Measurements from ENCODE around the gene PELO.

PELO gene

DNA sequence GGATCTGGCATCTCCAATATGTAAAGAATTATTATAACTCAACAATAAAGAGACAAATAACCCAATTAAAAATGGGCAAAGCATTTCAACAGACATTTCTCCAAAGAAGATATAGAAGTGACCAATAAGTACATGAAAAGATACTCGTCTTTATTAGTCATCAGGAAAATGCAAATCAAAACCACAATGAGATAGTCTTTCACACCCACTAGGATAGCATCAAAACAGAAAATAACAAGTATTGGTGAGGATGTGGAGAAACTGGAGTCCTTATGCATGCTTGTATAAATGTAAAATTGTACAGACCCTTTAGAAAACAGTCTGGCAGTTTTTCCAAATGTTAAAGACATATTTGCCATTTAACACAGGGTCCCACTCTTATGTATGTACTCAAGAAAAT, 39.1 kb upstream of the PELO start:
- H2AFZ ChIP-seq (ENCODE audit: low read depth, low read length, severe bottlenecking): no peak overlapping the region
- H3K9ac ChIP-seq (ENCODE audit: low read length): no peak overlapping the region
- H3K4me2 ChIP-seq (ENCODE audit: low read depth, low read length, poor library complexity, severe bottlenecking): no peak overlapping the region
- no peaks in the 10 kb centered on the region for H3K36me3 ChIP-seq (ENCODE audit: low read length)
- H3K27me3 ChIP-seq (ENCODE audit: low read length): no peaks in the 10 kb centered on the region
- H3K4me3 ChIP-seq (ENCODE audit: insufficient read depth, low read length, poor library complexity, severe bottlenecking): no peak overlapping the region
- no peaks in the 10 kb centered on the region for H3F3A ChIP-seq (ENCODE audit: insufficient read depth)
- no peaks in the 10 kb centered on the region for H3K9me2 ChIP-seq (replicated peaks; ENCODE audit: insufficient read depth, low read length)
- H3K27ac ChIP-seq (ENCODE audit: low read depth, low read length): no peak overlapping the region
- H3K9me3 ChIP-seq (ENCODE audit: insufficient read depth, low read length): no peaks in the 10 kb centered on the region
- TF ChIP-seq EZH2phosphoT487 (conservative IDR thresholded peaks at IDR 0.05; ENCODE audit: low read length): no peak
- H3K79me2 ChIP-seq (ENCODE audit: insufficient read depth, low read length): no peaks in the 10 kb centered on the region
- H4K20me1 ChIP-seq (ENCODE audit: low read depth, low read length): no peaks in the 10 kb centered on the region

DNA sequence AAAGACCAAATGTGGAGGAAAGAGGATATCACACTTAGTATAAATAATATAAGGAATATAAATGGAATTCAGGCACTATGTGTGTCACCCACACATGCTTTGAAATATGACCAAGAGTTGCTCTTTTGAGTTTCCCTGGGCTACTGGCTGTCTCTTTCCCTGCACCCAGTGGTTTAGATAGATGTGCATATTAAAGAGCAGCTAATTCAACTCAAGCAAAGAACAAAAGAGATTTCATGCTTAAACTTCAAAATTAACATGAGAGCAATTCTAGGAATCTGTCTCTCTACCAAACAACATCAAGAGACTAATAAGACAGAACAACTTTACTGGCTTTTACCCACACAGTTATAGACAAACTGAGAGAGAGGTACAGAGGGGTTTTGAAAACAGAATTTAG, 38.0 kb upstream of the PELO start:
- no peak overlapping the region for H3K4me3 ChIP-seq (ENCODE audit: insufficient read depth, low read length, poor library complexity, severe bottlenecking)
- H3K36me3 ChIP-seq (ENCODE audit: low read length): no peaks in the 10 kb centered on the region
- H4K20me1 ChIP-seq (ENCODE audit: low read depth, low read length): no peaks in the 10 kb centered on the region
- H3K27ac ChIP-seq (ENCODE audit: low read depth, low read length): no peak overlapping the region
- no peak overlapping the region for H2AFZ ChIP-seq (ENCODE audit: low read depth, low read length, severe bottlenecking)
- H3F3A ChIP-seq (ENCODE audit: insufficient read depth): no peaks in the 10 kb centered on the region
- H3K9me3 ChIP-seq (ENCODE audit: insufficient read depth, low read length): no peaks in the 10 kb centered on the region
- H3K9ac ChIP-seq (ENCODE audit: low read length): no peak overlapping the region
- no peaks in the 10 kb centered on the region for H3K27me3 ChIP-seq (ENCODE audit: low read length)
- no peaks in the 10 kb centered on the region for H3K9me2 ChIP-seq (replicated peaks; ENCODE audit: insufficient read depth, low read length)
- H3K79me2 ChIP-seq (ENCODE audit: insufficient read depth, low read length): no peaks in the 10 kb centered on the region
- H3K4me2 ChIP-seq (ENCODE audit: low read depth, low read length, poor library complexity, severe bottlenecking): no peak overlapping the region
- TF ChIP-seq, protein P1, sequence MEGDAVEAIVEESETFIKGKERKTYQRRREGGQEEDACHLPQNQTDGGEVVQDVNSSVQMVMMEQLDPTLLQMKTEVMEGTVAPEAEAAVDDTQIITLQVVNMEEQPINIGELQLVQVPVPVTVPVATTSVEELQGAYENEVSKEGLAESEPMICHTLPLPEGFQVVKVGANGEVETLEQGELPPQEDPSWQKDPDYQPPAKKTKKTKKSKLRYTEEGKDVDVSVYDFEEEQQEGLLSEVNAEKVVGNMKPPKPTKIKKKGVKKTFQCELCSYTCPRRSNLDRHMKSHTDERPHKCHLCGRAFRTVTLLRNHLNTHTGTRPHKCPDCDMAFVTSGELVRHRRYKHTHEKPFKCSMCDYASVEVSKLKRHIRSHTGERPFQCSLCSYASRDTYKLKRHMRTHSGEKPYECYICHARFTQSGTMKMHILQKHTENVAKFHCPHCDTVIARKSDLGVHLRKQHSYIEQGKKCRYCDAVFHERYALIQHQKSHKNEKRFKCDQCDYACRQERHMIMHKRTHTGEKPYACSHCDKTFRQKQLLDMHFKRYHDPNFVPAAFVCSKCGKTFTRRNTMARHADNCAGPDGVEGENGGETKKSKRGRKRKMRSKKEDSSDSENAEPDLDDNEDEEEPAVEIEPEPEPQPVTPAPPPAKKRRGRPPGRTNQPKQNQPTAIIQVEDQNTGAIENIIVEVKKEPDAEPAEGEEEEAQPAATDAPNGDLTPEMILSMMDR (IDR thresholded peaks at IDR 0.05; ENCODE audit: insufficient read depth, low read length, poor library complexity, severe bottlenecking): no peak
- TF ChIP-seq EZH2phosphoT487 (conservative IDR thresholded peaks at IDR 0.05; ENCODE audit: low read length): no peak

DNA sequence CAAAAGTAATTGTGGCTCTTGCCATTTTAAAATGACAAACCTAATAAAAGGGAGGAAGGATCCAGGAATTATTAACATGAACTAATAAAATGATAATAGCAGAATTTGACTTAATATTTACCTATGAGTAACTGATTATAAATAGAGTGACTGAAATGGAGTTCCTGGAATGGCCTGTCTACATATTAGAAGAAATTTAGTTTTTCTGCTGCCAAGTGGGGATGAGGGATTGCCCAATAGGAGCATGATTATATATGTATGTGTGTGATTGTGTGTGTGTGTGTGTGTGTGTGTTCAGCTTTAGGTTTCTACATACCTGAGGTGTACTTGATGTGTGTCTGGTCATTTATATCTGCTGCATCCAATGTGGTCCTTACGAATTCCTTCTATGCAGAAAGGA, 36.6 kb upstream of the PELO start:
- H3K79me2 ChIP-seq (ENCODE audit: insufficient read depth, low read length): no peaks in the 10 kb centered on the region
- H4K20me1 ChIP-seq (ENCODE audit: low read depth, low read length): no peaks in the 10 kb centered on the region
- no peak overlapping the region for H3K27ac ChIP-seq (ENCODE audit: low read depth, low read length)
- H3K4me2 ChIP-seq (ENCODE audit: low read depth, low read length, poor library complexity, severe bottlenecking): no peak overlapping the region
- H3K9ac ChIP-seq (ENCODE audit: low read length): no peak overlapping the region
- H3K9me2 ChIP-seq (replicated peaks; ENCODE audit: insufficient read depth, low read length): no peaks in the 10 kb centered on the region
- H3K27me3 ChIP-seq (ENCODE audit: low read length): no peaks in the 10 kb centered on the region
- H3F3A ChIP-seq (ENCODE audit: insufficient read depth): no peaks in the 10 kb centered on the region
- H3K36me3 ChIP-seq (ENCODE audit: low read length): no peaks in the 10 kb centered on the region
- TF ChIP-seq EZH2phosphoT487 (conservative IDR thresholded peaks at IDR 0.05; ENCODE audit: low read length): no peak
- TF ChIP-seq, protein P1 (IDR thresholded peaks at IDR 0.05; ENCODE audit: insufficient read depth, low read length, poor library complexity, severe bottlenecking): no peak
- H3K9me3 ChIP-seq (ENCODE audit: insufficient read depth, low read length): no peaks in the 10 kb centered on the region
- no peak overlapping the region for H3K4me3 ChIP-seq (ENCODE audit: insufficient read depth, low read length, poor library complexity, severe bottlenecking)
- H2AFZ ChIP-seq (ENCODE audit: low read depth, low read length, severe bottlenecking): no peak overlapping the region

DNA sequence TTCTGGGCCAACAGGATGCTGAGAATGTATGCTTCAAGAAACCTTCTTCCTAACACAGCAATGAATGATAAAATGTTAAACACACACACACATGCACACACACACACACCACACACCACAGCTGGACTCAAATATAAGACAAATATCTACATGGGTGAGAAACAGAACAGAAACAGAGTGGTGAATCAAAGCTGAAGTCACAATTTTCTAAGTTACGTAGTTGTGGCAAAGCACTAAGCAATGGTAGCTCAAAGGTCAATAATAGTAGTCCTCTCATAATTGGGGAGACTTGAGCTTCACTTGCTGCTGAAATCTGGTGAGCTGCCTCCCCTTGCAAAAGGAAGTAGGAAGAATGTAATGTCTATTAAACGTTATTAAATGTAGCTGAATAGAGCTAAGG, 33.7 kb upstream of the PELO start:
- Histone ChIP-seq H4K20me1 (ENCODE audit: low read depth, low read length) (no peaks in the 10 kb centered on the region), H3K36me3 (ENCODE audit: low read length) (no peaks in the 10 kb centered on the region), H3K27me3 (ENCODE audit: low read length) (no peaks in the 10 kb centered on the region), H2AFZ (ENCODE audit: low read depth, low read length, severe bottlenecking) (no peak overlapping the region), H3K9ac (ENCODE audit: low read length) (no peak overlapping the region), H3K79me2 (ENCODE audit: insufficient read depth, low read length) (no peaks in the 10 kb centered on the region), H3F3A (ENCODE audit: insufficient read depth) (no peaks in the 10 kb centered on the region), H3K4me3 (ENCODE audit: insufficient read depth, low read length, poor library complexity, severe bottlenecking) (no peak overlapping the region), H3K9me3 (ENCODE audit: insufficient read depth, low read length) (no peaks in the 10 kb centered on the region), H3K9me2 (replicated peaks; ENCODE audit: insufficient read depth, low read length) (no peaks in the 10 kb centered on the region), H3K4me2 (ENCODE audit: low read depth, low read length, poor library complexity, severe bottlenecking) (no peak overlapping the region), H3K27ac (ENCODE audit: low read depth, low read length) (no peak overlapping the region)
- TF ChIP-seq, protein P1 (IDR thresholded peaks at IDR 0.05; ENCODE audit: insufficient read depth, low read length, poor library complexity, severe bottlenecking): no peak
- no peak for TF ChIP-seq EZH2phosphoT487 (conservative IDR thresholded peaks at IDR 0.05; ENCODE audit: low read length)
